GM12878 (cell line): ENCODE data around the gene LRSAM1. TPM values are rescaled to one million over a fixed set of nuclear protein-coding genes. Genes with fewer than 3 reads are reported as not detected.

ENCODE experiments used
- ATAC-seq: fragments of 200-7000 bp; cut with Tn5 transposase; 3 replicates; pipeline ENCODE4 v1.9.1; 2020; ENCODE audit warnings: mild to moderate bottlenecking, moderate library complexity
- BruUV-seq: library from RNA; stranded (reverse); fragments of 400-500 nt; replicated peaks from 2 replicates; lab custom pipeline; 2021; lab: Mats Ljungman, UMichigan
- CTCF ChIA-PET: fragments of 300-600 bp; sonication (Branson Sonifier 250); formaldehyde crosslinking; extraction: SDS; loops from one replicate; lab custom pipeline; 2021; ENCODE audit warnings: inconsistent platforms; lab: Yijun Ruan, JAX
- POLR2A ChIA-PET: fragments of 350-600 bp; formaldehyde crosslinking; extraction: SDS; loops from one replicate; lab custom pipeline; 2021; ENCODE audit warnings: inconsistent platforms; lab: Charles Lee
- RAD21 ChIA-PET: fragments of 300-600 bp; sonication (Branson Sonifier 250); formaldehyde crosslinking; loops from one replicate; lab custom pipeline; 2023; ENCODE audit warnings: antibody characterized with exemption; ENCODE audit not compliant: unreplicated experiment; lab: Charles Lee
- SMC1A ChIA-PET: fragments of 300-600 bp; sonication (Branson Sonifier 250); formaldehyde crosslinking; loops from one replicate; lab custom pipeline; 2023; ENCODE audit not compliant: unreplicated experiment, uncharacterized antibody; lab: Charles Lee
- DNase-seq: peaks from one replicate; pipeline ENCODE4 v3.0.0-alpha.2; 2011; ENCODE audit warnings: low read depth, low spot score
- FAIRE-seq: peaks from 3 replicates; lab custom pipeline; 2011; peaks lifted over from hg19 to GRCh38; lab: Jason Lieb, UNC
- H2AFZ ChIP-seq: 2 replicates; pipeline ENCODE4 v1.6.0; 2011; ENCODE audit warnings: low read depth, low read length, control low read depth; ENCODE audit not compliant: control insufficient read depth
- H3K27ac ChIP-seq: 2 replicates; pipeline ENCODE4 v1.5.1; 2011; ENCODE audit warnings: control low read depth; ENCODE audit not compliant: control insufficient read depth, insufficient read depth
- H3K27me3 ChIP-seq, 2 experiments: replicated peaks in 1 of 2; 2 replicates each; pipeline versions ENCODE4 v1.6.0 to v1.6.1; 2011; ENCODE audit warnings: low read length in 1 of 2; ENCODE audit not compliant: control insufficient read depth in 2 of 2, insufficient read depth in 2 of 2
- H3K36me3 ChIP-seq, 2 experiments: 2 replicates each; pipeline ENCODE4 v1.5.1; 2011; ENCODE audit warnings: low read length in 1 of 2; ENCODE audit not compliant: control insufficient read depth in 2 of 2, insufficient read depth in 2 of 2
- H3K4me1 ChIP-seq: 2 replicates; pipeline ENCODE4 v1.6.1; 2011; ENCODE audit warnings: mild to moderate bottlenecking, low read length, moderate library complexity, mixed read lengths; ENCODE audit not compliant: control insufficient read depth, insufficient read depth
- H3K4me2 ChIP-seq: 2 replicates; pipeline ENCODE4 v1.6.0; 2011; ENCODE audit warnings: control low read depth; ENCODE audit not compliant: control insufficient read depth, insufficient read depth
- H3K4me3 ChIP-seq: fragments of 200-600 bp; sonication (generic); 2 replicates; pipeline ENCODE4 v1.5.1; 2016
- H3K79me2 ChIP-seq: 2 replicates; pipeline ENCODE4 v1.6.0; 2011; ENCODE audit warnings: low read length; ENCODE audit not compliant: control insufficient read depth, insufficient read depth
- H3K9ac ChIP-seq: 2 replicates; pipeline ENCODE4 v1.8.0; 2011; ENCODE audit warnings: low read length, control low read depth, mixed read lengths; ENCODE audit not compliant: control insufficient read depth, insufficient read depth
- H3K9me3 ChIP-seq: replicated peaks from 3 replicates; pipeline ENCODE4 v1.5.1; 2011; ENCODE audit warnings: mild to moderate bottlenecking, low read length; ENCODE audit not compliant: control insufficient read depth, insufficient read depth
- H4K20me1 ChIP-seq: 2 replicates; pipeline ENCODE4 v1.6.0; 2011; ENCODE audit not compliant: control insufficient read depth, insufficient read depth
- ATF7 ChIP-seq: fragments of 450-650 bp; IDR thresholded peaks from 2 replicates; pipeline ENCODE4 v1.6.1; 2016; ENCODE audit warnings: low read depth, mild to moderate bottlenecking
- CTCF ChIP-seq, 3 experiments: IDR thresholded peaks in 2 of 3; conservative IDR thresholded peaks in 1 of 3; 2 replicates each; pipeline ENCODE4 v1.5.1; 2011; ENCODE audit warnings: low read depth in 3 of 3, low read length in 3 of 3, mild to moderate bottlenecking in 3 of 3, control low read depth in 2 of 3, moderate library complexity in 2 of 3, inconsistent platforms in 1 of 3, mixed read lengths in 1 of 3; ENCODE audit not compliant: control insufficient read depth in 2 of 3, insufficient read depth in 1 of 3; ENCODE audit errors: extremely low read depth in 1 of 3
- IKZF2 ChIP-seq, 2 experiments: fragments of 450-650 bp; IDR thresholded peaks; 2 replicates each; pipeline ENCODE4 v1.6.1; 2017; ENCODE audit warnings: mild to moderate bottlenecking in 2 of 2, moderate library complexity in 2 of 2
- MEF2B ChIP-seq: fragments of 450-650 bp; IDR thresholded peaks from 2 replicates; pipeline ENCODE4 v1.6.1; 2018; ENCODE audit warnings: mild to moderate bottlenecking, moderate library complexity; ENCODE audit not compliant: partially characterized antibody, poor library complexity, severe bottlenecking
- NKRF ChIP-seq: fragments of 450-650 bp; conservative IDR thresholded peaks from 2 replicates; pipeline ENCODE4 v1.6.1; 2017; ENCODE audit warnings: mild to moderate bottlenecking, moderate library complexity
- PAX8 ChIP-seq: fragments of 450-650 bp; IDR thresholded peaks from 2 replicates; pipeline ENCODE4 v1.6.1; 2017; ENCODE audit warnings: mild to moderate bottlenecking, moderate library complexity
- POLR2A ChIP-seq: IDR thresholded peaks from 2 replicates; pipeline ENCODE4 v1.6.1; 2011; ENCODE audit warnings: low read depth, mild to moderate bottlenecking, low read length
- RELB ChIP-seq: fragments of 450-650 bp; IDR thresholded peaks from 2 replicates; pipeline ENCODE4 v1.6.1; 2017; ENCODE audit warnings: low read depth, mild to moderate bottlenecking, moderate library complexity
- REST ChIP-seq: IDR thresholded peaks from 2 replicates; pipeline ENCODE4 v1.6.1; 2012; ENCODE audit warnings: mild to moderate bottlenecking, low read depth, low read length
- RUNX3 ChIP-seq: IDR thresholded peaks from 2 replicates; pipeline ENCODE4 v1.6.1; 2012; ENCODE audit warnings: low read length, inconsistent platforms
- SREBF2 ChIP-seq: IDR thresholded peaks from 2 replicates; pipeline ENCODE4 v1.6.1; 2012; ENCODE audit warnings: mild to moderate bottlenecking, low read length
- WGBS: methylation state at CpG from one replicate; pipeline ENCODE4 v1.1.6; 2016; ENCODE audit warnings: low lambda C conversion rate; ENCODE audit not compliant: insufficient replicate concordance, insufficient coverage; ENCODE audit errors: missing lambda C conversion rate; 5-methylcytosine and 5-hydroxymethylcytosine counted together
- in situ Hi-C: fragments of 300-500 bp; cut with MboI; formaldehyde crosslinking; loops from 9 replicates; pipeline ENCODE4 v1.14.3; 2018; ENCODE audit warnings: mixed read lengths
- intact Hi-C: fragments of 100-400 bp; cut with micrococcal nuclease; formaldehyde crosslinking; loops from one replicate; pipeline ENCODE4 v1.14.2; 2022; ENCODE audit not compliant: unreplicated experiment
- polyA plus RNA-seq, 11 experiments: library from polyadenylated mRNA; depleted of rRNA in 4 of 11; unstranded in 6 of 11; stranded (reverse) in 5 of 11; fragments of >200 nt; fragmentation: Nextera tagmentation in 4 of 11; fragmentation: Illumina TruSeq in 1 of 11; extraction: Ambion mirVana in 4 of 11; extraction: Trizol in 1 of 11; gene quantifications; 1 replicate in 1 of 11; 2 replicates in 10 of 11; pipeline versions ENCODE4 v1.2.1 to v1.2.3, GENCODE V29; 2011 to 2016; ENCODE audit warnings: inconsistent platforms in 2 of 11, missing spikeins in 2 of 11, low read depth in 1 of 11
- total RNA-seq, 4 experiments: library from RNA; depleted of rRNA in 3 of 4; stranded (reverse); fragments of >200 nt in 3 of 4; fragmentation: Illumina TruSeq in 1 of 4; extraction: Trizol in 1 of 4; gene quantifications; 2 replicates each; pipeline versions ENCODE4 v1.2.1 to v1.2.3, GENCODE V29; 2013 to 2021

The LRSAM1 gene
- total and polyA plus RNA-seq, 10 of the 15 experiments (the other 5 are each of a cell fraction or from before 2014, with no cell fraction given), result 0.14 to 23.4 (median 11.7) TPM

GRCh38 chr9:127426756-127427155, 24.6 kb upstream of the LRSAM1 start:
- Histone ChIP-seq H3K9ac (no peak overlapping the region), H2AFZ (no peak overlapping the region), H3K4me1 (peaks cover 13% of the 10 kb centered on the region), H3K4me3 (no peak overlapping the region), H3K79me2 (peaks cover 44% of the 10 kb centered on the region), H3K27ac (no peak overlapping the region), H3K27me3 (no peaks in the 10 kb centered on the region), H4K20me1 (no peaks in the 10 kb centered on the region), H3K9me3 (no peaks in the 10 kb centered on the region), H3K4me2 (peak overlapping the region; percentile 21; the same call in 1 of the 2 replicates), H3K36me3 (peaks cover 0 to 7% of the 10 kb centered on the region in 2 experiments; a peak in 3 of 4 replicates)
- in situ Hi-C loops (no loop called here), intact Hi-C loops (loop anchor here (10.0 kb wide), 1 partner anchor 482 kb away; no protein-coding TSS in a partner anchor)
- BruUV-seq, result no TSS peak
- RAD21 ChIA-PET, result no interaction called here
- CTCF ChIA-PET, result no interaction called here
- DNase-seq (no peak), ATAC-seq (peak; percentile 15), FAIRE-seq (no peak)
- WGBS, result 84% methylated on average over 2 of the region's 2 CpGs
- POLR2A ChIA-PET, result no interaction called here
- SMC1A ChIA-PET, result no interaction called here
- TF ChIP-seq ATF7 (peak; percentile 52; the same call in 1 of the 2 replicates), SREBF2 (no peak), RELB (no peak), IKZF2 (IDR thresholded peaks at IDR 0.05) (peak; percentile 11 to 21; a peak in 2 of 4 replicates), PAX8 (no peak), MEF2B (no peak), NKRF (no peak), POLR2A (no peak), CTCF (IDR thresholded peaks at IDR 0.05 in 2 of 3, conservative IDR thresholded peaks at IDR 0.05 in 1 of 3; ENCODE audit: control insufficient read depth in 2 of 3, extremely low read depth in 1 of 3, insufficient read depth in 1 of 3, low read depth in 3 of 3, low read length in 3 of 3) (no peak), RUNX3 (peak; percentile 50; the same call in 1 of the 2 replicates), REST (no peak)
